OCI-LY3 (cell line): ENCODE measurements around the gene ANKS4B.
A peak's percentile ranks its signal among the peaks of the same experiment; 100 is the strongest.
"Not testable (repeated sequence)": the region's sequence is repeated elsewhere in the genome, so short reads cannot be mapped to it uniquely, and the experiment has no call there.

Experiments used
- H2AFZ ChIP-seq: fragments of 200-600, 300-600 bp; shearing (Covaris generic); 2 replicates; pipeline ENCODE4 v1.6.0; 2014; ENCODE audit warnings: antibody characterized with exemption, low read depth, low read length
- H3K27ac ChIP-seq: fragments of 200-600, 300-600 bp; sonication (generic); 2 replicates; pipeline ENCODE4 v1.5.1; 2014; ENCODE audit warnings: mild to moderate bottlenecking, low read length, moderate library complexity, mixed read lengths
- H3K27me3 ChIP-seq: fragments of 200-600, 300-600 bp; sonication (generic); 2 replicates; pipeline ENCODE4 v1.6.1; 2014; ENCODE audit warnings: low read depth, low read length, mixed read lengths
- H3K36me3 ChIP-seq: fragments of 200-600, 300-600 bp; sonication (generic); replicated peaks from 2 replicates; pipeline ENCODE3; 2014; ENCODE audit warnings: low read depth, low read length, mixed read lengths
- H3K4me1 ChIP-seq: fragments of 300-600, 200-600 bp; sonication (generic); 2 replicates; pipeline ENCODE4 v1.6.1; 2014; ENCODE audit warnings: low read length, mixed read lengths
- H3K4me2 ChIP-seq: fragments of 200-600, 300-600 bp; sonication (generic); 2 replicates; pipeline ENCODE4 v1.6.1; 2014; ENCODE audit warnings: low read length, mixed read lengths
- H3K4me3 ChIP-seq: fragments of 300-600, 200-600 bp; sonication (generic); 2 replicates; pipeline ENCODE4 v1.5.1; 2014; ENCODE audit warnings: antibody characterized with exemption, mild to moderate bottlenecking, low read length, moderate library complexity
- H3K79me2 ChIP-seq: fragments of 300-600, 200-600 bp; shearing (Covaris generic); 2 replicates; pipeline ENCODE4 v1.6.1; 2014; ENCODE audit warnings: mild to moderate bottlenecking, low read length, mixed read lengths
- H3K9ac ChIP-seq: fragments of 300-600, 200-600 bp; shearing (Covaris generic); 2 replicates; pipeline ENCODE4 v1.6.0; 2014; ENCODE audit warnings: mild to moderate bottlenecking, low read length, moderate library complexity
- H3K9me3 ChIP-seq: fragments of 200-600, 300-600 bp; shearing (Covaris generic); 2 replicates; pipeline ENCODE4 v1.6.1; 2014; ENCODE audit warnings: low read length, mixed read lengths; ENCODE audit not compliant: insufficient read depth
- H4K20me1 ChIP-seq: fragments of 200-600, 300-600 bp; sonication (generic); 2 replicates; pipeline ENCODE4 v1.6.1; 2016; ENCODE audit warnings: low read length, mixed read lengths; ENCODE audit not compliant: insufficient read depth
- EZH2phosphoT487 ChIP-seq: fragments of 200-600 bp; shearing (Covaris generic); IDR thresholded peaks from 2 replicates; pipeline ENCODE4 v1.6.1; 2018; ENCODE audit warnings: antibody characterized with exemption, mixed run types, low read depth
- TF ChIP-seq, protein P1 (sequence below): fragments of 200-600, 300-600 bp; sonication (generic); IDR thresholded peaks from 2 replicates; pipeline ENCODE4 v1.5.1; 2014; ENCODE audit warnings: antibody characterized with exemption, low read length, low read depth

Gene ANKS4B

DNA sequence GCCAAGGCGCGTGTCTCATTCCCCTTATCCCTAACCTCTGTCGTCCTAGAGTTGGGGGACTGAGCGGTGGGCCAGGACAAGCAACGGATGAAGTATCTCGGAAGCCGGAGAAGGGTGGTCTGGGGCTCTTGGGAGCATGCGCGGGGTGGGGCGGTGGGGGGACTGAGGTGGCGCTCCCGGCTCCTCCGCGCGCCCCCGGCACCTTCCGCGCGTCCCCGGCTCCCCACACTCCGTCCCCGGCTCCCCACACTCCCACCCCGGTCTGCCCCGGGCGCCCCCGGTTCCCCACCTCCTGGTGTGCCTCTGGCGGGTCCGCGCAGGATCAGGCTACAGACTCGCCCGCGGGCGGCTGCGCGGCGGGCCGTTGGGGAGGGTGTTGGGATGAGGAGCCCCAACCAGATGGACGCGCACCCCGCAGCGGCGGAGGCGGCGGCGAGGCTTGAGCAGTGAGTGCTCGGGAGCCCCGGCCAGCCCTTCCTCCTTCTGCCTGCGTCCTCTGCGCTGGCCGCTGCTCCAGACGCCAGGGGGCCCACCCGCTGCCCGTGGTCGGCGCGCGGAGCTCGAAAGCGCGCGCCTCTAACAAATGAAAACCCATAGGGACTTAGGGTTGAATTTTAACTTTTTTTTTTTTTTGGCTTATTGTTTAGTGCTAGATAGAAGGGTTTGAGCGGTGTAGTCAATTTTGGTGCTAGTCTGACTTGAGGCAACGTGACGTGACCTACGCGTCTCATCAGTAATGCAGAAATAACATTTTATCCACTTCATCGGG, 50.2 kb downstream of the ANKS4B start:
- H3K4me2 ChIP-seq, result peak overlapping the region; percentile 50

DNA sequence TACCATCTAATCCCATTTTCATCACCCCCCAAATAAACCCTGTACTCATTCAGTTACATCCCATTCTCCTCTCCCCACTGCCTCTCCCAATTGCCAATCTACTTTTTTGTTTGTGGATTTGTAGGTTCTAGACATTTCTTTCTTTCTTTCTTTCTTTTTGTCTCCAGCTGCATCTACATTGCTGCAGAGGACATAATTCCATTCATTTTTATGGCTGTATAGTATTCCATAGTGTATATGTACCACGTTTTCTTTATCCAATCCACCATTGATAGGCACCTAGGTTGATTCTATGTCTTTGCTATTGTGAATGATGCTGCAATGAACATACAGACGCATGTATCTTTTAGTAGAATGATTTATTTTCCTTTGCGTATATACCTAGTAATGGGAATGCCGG, 50.9 kb downstream of the ANKS4B start:
- no peak overlapping the region for H2AFZ ChIP-seq
- no peaks in the 10 kb centered on the region for H3K4me1 ChIP-seq
- no peaks in the 10 kb centered on the region for H3K9me3 ChIP-seq
- TF ChIP-seq, protein P1, sequence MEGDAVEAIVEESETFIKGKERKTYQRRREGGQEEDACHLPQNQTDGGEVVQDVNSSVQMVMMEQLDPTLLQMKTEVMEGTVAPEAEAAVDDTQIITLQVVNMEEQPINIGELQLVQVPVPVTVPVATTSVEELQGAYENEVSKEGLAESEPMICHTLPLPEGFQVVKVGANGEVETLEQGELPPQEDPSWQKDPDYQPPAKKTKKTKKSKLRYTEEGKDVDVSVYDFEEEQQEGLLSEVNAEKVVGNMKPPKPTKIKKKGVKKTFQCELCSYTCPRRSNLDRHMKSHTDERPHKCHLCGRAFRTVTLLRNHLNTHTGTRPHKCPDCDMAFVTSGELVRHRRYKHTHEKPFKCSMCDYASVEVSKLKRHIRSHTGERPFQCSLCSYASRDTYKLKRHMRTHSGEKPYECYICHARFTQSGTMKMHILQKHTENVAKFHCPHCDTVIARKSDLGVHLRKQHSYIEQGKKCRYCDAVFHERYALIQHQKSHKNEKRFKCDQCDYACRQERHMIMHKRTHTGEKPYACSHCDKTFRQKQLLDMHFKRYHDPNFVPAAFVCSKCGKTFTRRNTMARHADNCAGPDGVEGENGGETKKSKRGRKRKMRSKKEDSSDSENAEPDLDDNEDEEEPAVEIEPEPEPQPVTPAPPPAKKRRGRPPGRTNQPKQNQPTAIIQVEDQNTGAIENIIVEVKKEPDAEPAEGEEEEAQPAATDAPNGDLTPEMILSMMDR, result no peak
- TF ChIP-seq EZH2phosphoT487, result no peak
- H3K4me3 ChIP-seq, result peak overlapping the region; percentile 73
- H3K79me2 ChIP-seq, result no peaks in the 10 kb centered on the region
- no peaks in the 10 kb centered on the region for H4K20me1 ChIP-seq
- no peak overlapping the region for H3K27ac ChIP-seq
- H3K27me3 ChIP-seq, result peaks cover 29% of the 10 kb centered on the region
- H3K4me2 ChIP-seq, result peak overlapping the region; percentile 50
- no peaks in the 10 kb centered on the region for H3K36me3 ChIP-seq
- no peak overlapping the region for H3K9ac ChIP-seq

More for the DNA sequence above, 50.2 kb downstream of the ANKS4B start:
- Histone ChIP-seq H3K9ac (peak overlapping the region; percentile 16; the same call in 1 of the 2 replicates), H3K27ac (no peak overlapping the region), H3K4me1 (no peaks in the 10 kb centered on the region), H3K36me3 (no peaks in the 10 kb centered on the region), H3K4me3 (peak overlapping the region; percentile 73), H3K9me3 (no peaks in the 10 kb centered on the region), H4K20me1 (no peaks in the 10 kb centered on the region), H3K27me3 (peaks cover 35% of the 10 kb centered on the region), H3K79me2 (no peaks in the 10 kb centered on the region), H2AFZ (no peak overlapping the region)
- TF ChIP-seq EZH2phosphoT487, result no peak
- TF ChIP-seq, protein P1, result no peak; the same call in 1 of the 2 replicates

DNA sequence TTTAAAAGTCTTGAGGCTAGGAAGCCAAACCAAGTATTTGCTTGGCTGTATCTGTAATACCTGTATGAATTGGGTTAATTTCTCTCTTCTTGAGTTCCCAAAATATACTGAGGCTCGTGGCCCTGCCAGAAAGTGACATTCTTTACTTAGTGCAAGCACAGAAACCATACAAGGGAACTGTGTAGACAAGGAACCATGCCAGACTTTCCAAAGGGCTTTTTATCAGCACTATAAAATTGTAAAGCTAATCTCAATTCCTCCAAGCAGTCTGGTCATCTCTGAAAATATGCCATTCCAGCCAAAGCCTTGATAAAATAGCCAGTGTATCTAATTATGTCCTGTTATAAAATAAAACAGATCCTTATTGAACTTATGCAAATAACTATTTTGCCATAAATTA, 51.8 kb downstream of the ANKS4B start:
- Histone ChIP-seq H3K36me3 (no peaks in the 10 kb centered on the region), H3K9me3 (no peaks in the 10 kb centered on the region), H3K79me2 (no peaks in the 10 kb centered on the region), H3K4me3 (no peak overlapping the region), H4K20me1 (no peaks in the 10 kb centered on the region), H3K9ac (no peak overlapping the region), H3K4me1 (no peaks in the 10 kb centered on the region), H3K27me3 (peaks cover 26% of the 10 kb centered on the region), H2AFZ (no peak overlapping the region), H3K27ac (no peak overlapping the region), H3K4me2 (no peak overlapping the region)
- TF ChIP-seq, protein P1, result no peak
- no peak for TF ChIP-seq EZH2phosphoT487

DNA sequence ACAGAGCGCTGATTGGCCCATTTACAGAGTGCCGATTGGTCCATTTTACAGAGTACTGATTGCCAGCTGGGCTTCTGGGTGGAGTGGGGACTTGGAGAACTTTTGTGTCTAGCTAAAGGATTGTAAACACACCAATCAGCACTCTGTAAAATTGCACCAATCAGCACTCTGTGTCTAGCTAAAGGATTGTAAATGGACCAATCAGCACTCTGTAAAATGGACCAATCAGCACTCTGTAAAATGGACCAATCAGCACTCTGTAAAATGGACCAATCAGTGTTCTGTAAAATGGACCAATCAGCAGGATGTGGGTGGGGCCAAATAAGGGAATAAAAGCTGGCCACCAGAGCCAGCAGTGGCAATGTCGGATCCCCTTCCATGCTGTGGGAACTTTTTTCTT, 56.3 kb downstream of the ANKS4B start:
- H2AFZ ChIP-seq, H3K9ac ChIP-seq, H3K9me3 ChIP-seq, H3K4me1 ChIP-seq, H3K4me3 ChIP-seq, H3K79me2 ChIP-seq, H3K36me3 ChIP-seq, H3K4me2 ChIP-seq, H4K20me1 ChIP-seq, H3K27ac ChIP-seq: not testable (repeated sequence)
- peaks cover 43% of the 10 kb centered on the region for H3K27me3 ChIP-seq
